ENCODE measurements around the gene CTDSP2.
A peak's percentile ranks its signal among the peaks of the same experiment; 100 is the strongest.
"Not testable (repeated sequence)": the region's sequence is repeated elsewhere in the genome, so short reads cannot be mapped to it uniquely, and the experiment has no call there.

CTDSP2 gene

GRCh38 chr12:57852200-57852599 is 5.7 kb upstream of the CTDSP2 start:
- DNase-seq: no peak

- no peak for DNase-seq
Measured at GRCh38 chr12:57851552-57851951, 5.0 kb upstream of the CTDSP2 start.

- no peak for DNase-seq
Measured at GRCh38 chr12:57850854-57851430, 4.4 kb upstream of the CTDSP2 start.

GRCh38 chr12:57849447-57849846 is 2.9 kb upstream of the CTDSP2 start:
- not testable (repeated sequence) for DNase-seq

- DNase-seq: no peak
Measured at GRCh38 chr12:57849035-57849434, 2.5 kb upstream of the CTDSP2 start.

GRCh38 chr12:57848208-57848607 is 1.7 kb upstream of the CTDSP2 start:
- DNase-seq: no peak

- DNase-seq: peak; percentile 30
Measured at GRCh38 chr12:57846285-57846576, 298 bp downstream of the CTDSP2 start.

- DNase-seq: peak; percentile 36
Measured at GRCh38 chr12:57845478-57846284, 848 bp downstream of the CTDSP2 start.

- DNase-seq: no peak
Measured at GRCh38 chr12:57844709-57845477, 1.6 kb downstream of the CTDSP2 start.

- no peak for DNase-seq
Measured at GRCh38 chr12:57842342-57843294, 3.9 kb downstream of the CTDSP2 start.

- no peak for DNase-seq
Measured at GRCh38 chr12:57841445-57841844, 5.1 kb downstream of the CTDSP2 start.

GRCh38 chr12:57840726-57841125 is 5.8 kb downstream of the CTDSP2 start:
- no peak for DNase-seq

- DNase-seq: no peak
Measured at GRCh38 chr12:57839996-57840395, 6.5 kb downstream of the CTDSP2 start.

- DNase-seq: no peak
Measured at GRCh38 chr12:57838594-57839302, 7.8 kb downstream of the CTDSP2 start.

GRCh38 chr12:57837864-57838562 is 8.5 kb downstream of the CTDSP2 start:
- no peak for DNase-seq

GRCh38 chr12:57836442-57837375 is 9.8 kb downstream of the CTDSP2 start:
- no peak for DNase-seq

- no peak for DNase-seq
Measured at GRCh38 chr12:57835366-57836288, 10.9 kb downstream of the CTDSP2 start.

GRCh38 chr12:57834086-57834876 is 12.2 kb downstream of the CTDSP2 start:
- no peak for DNase-seq
